IMR-90 (cell line): Measurements from ENCODE around the gene THRAP3. TPM values are rescaled to one million over a fixed set of nuclear protein-coding genes. Genes with fewer than 3 reads are reported as not detected.

Experiments used
- ATAC-seq: fragments of 200-7000 bp; cut with Tn5 transposase; 2 replicates; pipeline ENCODE4 v1.9.1; 2020; ENCODE audit warnings: low read depth, mild to moderate bottlenecking, moderate library complexity
- BruUV-seq: library from RNA; stranded (reverse); fragments of 400-500 nt; replicated peaks from 2 replicates; lab custom pipeline; 2021; lab: Mats Ljungman, UMichigan
- CTCF ChIA-PET: fragments of 300-600 bp; formaldehyde crosslinking; extraction: SDS; loops from one replicate; lab custom pipeline; 2021; ENCODE audit warnings: antibody characterized with exemption; lab: Yijun Ruan, JAX
- POLR2A ChIA-PET: fragments of 300-600 bp; sonication (Branson Sonifier 250); formaldehyde crosslinking; loops from one replicate; lab custom pipeline; 2022; ENCODE audit warnings: antibody characterized with exemption; ENCODE audit not compliant: unreplicated experiment; lab: Charles Lee
- DNase-seq: peaks from one replicate; pipeline ENCODE4 v3.0.0; 2013
- H2AFZ ChIP-seq: replicated peaks from 2 replicates; pipeline ENCODE3; 2013; ENCODE audit warnings: low read length, mild to moderate bottlenecking; ENCODE audit not compliant: poor library complexity
- H2AK5ac ChIP-seq: 2 replicates; pipeline ENCODE4 v1.6.1; 2013; ENCODE audit warnings: low read depth, low read length, inconsistent platforms
- H2AK9ac ChIP-seq: replicated peaks from 2 replicates; pipeline ENCODE3; 2013; ENCODE audit warnings: mild to moderate bottlenecking, low read depth, low read length, moderate library complexity; ENCODE audit not compliant: poor library complexity
- H2BK120ac ChIP-seq: 2 replicates; pipeline ENCODE4 v1.6.1; 2013; ENCODE audit warnings: low read depth, low read length, inconsistent platforms
- H2BK15ac ChIP-seq: 3 replicates; pipeline ENCODE4 v1.6.1; 2013; ENCODE audit warnings: low read depth, low read length, inconsistent platforms
- H2BK20ac ChIP-seq: 2 replicates; pipeline ENCODE4 v1.6.1; 2013; ENCODE audit warnings: low read depth, mild to moderate bottlenecking, inconsistent platforms, low read length, moderate library complexity
- H2BK5ac ChIP-seq: 2 replicates; pipeline ENCODE4 v1.6.1; 2013; ENCODE audit warnings: mild to moderate bottlenecking, low read depth, low read length, inconsistent platforms; ENCODE audit not compliant: poor library complexity, severe bottlenecking
- H3K14ac ChIP-seq: replicated peaks from 2 replicates; pipeline ENCODE4 v1.6.1; 2013; ENCODE audit warnings: low read depth, low read length, inconsistent platforms
- H3K18ac ChIP-seq: 2 replicates; pipeline ENCODE4 v1.6.1; 2013; ENCODE audit warnings: low read depth, low read length, control low read depth
- H3K23ac ChIP-seq: 2 replicates; pipeline ENCODE4 v1.6.1; 2013; ENCODE audit warnings: low read depth, low read length, inconsistent platforms
- H3K27ac ChIP-seq: 2 replicates; pipeline ENCODE4 v1.5.1; 2013; ENCODE audit warnings: mild to moderate bottlenecking, control low read depth, low read length; ENCODE audit not compliant: insufficient read depth
- H3K27me3 ChIP-seq: 2 replicates; pipeline ENCODE4 v1.6.1; 2013; ENCODE audit warnings: low read length; ENCODE audit not compliant: control insufficient read depth, insufficient read depth
- H3K36me3 ChIP-seq: 2 replicates; pipeline ENCODE4 v1.6.1; 2013; ENCODE audit warnings: low read length, mixed read lengths; ENCODE audit not compliant: control insufficient read depth, insufficient read depth
- H3K4ac ChIP-seq: 2 replicates; pipeline ENCODE4 v1.6.1; 2013; ENCODE audit warnings: low read depth, low read length, inconsistent platforms
- H3K4me1 ChIP-seq: 2 replicates; pipeline ENCODE4 v1.6.1; 2013; ENCODE audit warnings: low read length, mixed read lengths; ENCODE audit not compliant: control insufficient read depth, insufficient read depth
- H3K4me2 ChIP-seq: 2 replicates; pipeline ENCODE4 v1.6.1; 2013; ENCODE audit warnings: low read depth, mild to moderate bottlenecking, control low read depth, low read length, moderate library complexity
- H3K4me3 ChIP-seq: 2 replicates; pipeline ENCODE4 v1.5.1; 2013; ENCODE audit warnings: low read depth, mild to moderate bottlenecking, control low read depth, low read length, moderate library complexity; ENCODE audit not compliant: insufficient read depth
- H3K56ac ChIP-seq: 2 replicates; pipeline ENCODE4 v1.6.1; 2013; ENCODE audit warnings: low read length, inconsistent platforms; ENCODE audit not compliant: insufficient read depth; ENCODE audit errors: extremely low read depth
- H3K79me1 ChIP-seq, 2 experiments: 2 replicates each; pipeline ENCODE4 v1.6.1; 2013; ENCODE audit warnings: low read length in 2 of 2, inconsistent platforms in 1 of 2, low read depth in 1 of 2
- H3K9ac ChIP-seq: 2 replicates; pipeline ENCODE4 v1.6.1; 2013; ENCODE audit warnings: low read depth, low read length, control low read depth
- H3K9me1 ChIP-seq: 2 replicates; pipeline ENCODE4 v1.6.1; 2013; ENCODE audit warnings: low read length, inconsistent platforms; ENCODE audit not compliant: insufficient read depth
- H3K9me3 ChIP-seq: 2 replicates; pipeline ENCODE4 v1.6.1; 2013; ENCODE audit warnings: low read length; ENCODE audit not compliant: control insufficient read depth, insufficient read depth
- H4K20me1 ChIP-seq: 2 replicates; pipeline ENCODE4 v1.6.1; 2013; ENCODE audit warnings: low read length, inconsistent platforms; ENCODE audit not compliant: insufficient read depth
- H4K5ac ChIP-seq: 2 replicates; pipeline ENCODE4 v1.6.1; 2013; ENCODE audit warnings: mild to moderate bottlenecking, low read depth, low read length, control low read depth
- H4K8ac ChIP-seq, 2 experiments: 2 replicates each; pipeline ENCODE4 v1.6.1; 2013; ENCODE audit warnings: low read depth in 2 of 2, low read length in 2 of 2, control low read depth in 1 of 2, inconsistent platforms in 1 of 2
- H4K91ac ChIP-seq: 2 replicates; pipeline ENCODE4 v1.6.1; 2013; ENCODE audit warnings: low read depth, low read length, inconsistent platforms; ENCODE audit not compliant: insufficient read depth
- BHLHE40 ChIP-seq: fragments of 150-350 bp; IDR thresholded peaks from 2 replicates; pipeline ENCODE4 v1.6.1; 2016; ENCODE audit warnings: mild to moderate bottlenecking, low read depth, low read length
- CEBPB ChIP-seq: IDR thresholded peaks from 2 replicates; pipeline ENCODE4 v1.6.1; 2012; ENCODE audit warnings: low read depth, low read length, improper control_type of control experiment
- CHD1 ChIP-seq: IDR thresholded peaks from 2 replicates; pipeline ENCODE4 v1.6.1; 2012; ENCODE audit warnings: low read depth, low read length, improper control_type of control experiment
- CTCF ChIP-seq: conservative IDR thresholded peaks from 2 replicates; pipeline ENCODE4 v1.5.1; 2012; ENCODE audit warnings: mild to moderate bottlenecking, low read depth, low read length, improper control_type of control experiment
- MAFK ChIP-seq: IDR thresholded peaks from 2 replicates; pipeline ENCODE4 v1.6.1; 2012; ENCODE audit warnings: low read depth, low read length, improper control_type of control experiment
- MAZ ChIP-seq: IDR thresholded peaks from 2 replicates; pipeline ENCODE4 v1.6.1; 2012; ENCODE audit warnings: low read depth, mild to moderate bottlenecking, low read length, improper control_type of control experiment, moderate library complexity, borderline replicate concordance
- MXI1 ChIP-seq: IDR thresholded peaks from 2 replicates; pipeline ENCODE4 v1.6.1; 2012; ENCODE audit warnings: low read depth, mild to moderate bottlenecking, low read length, moderate library complexity, borderline replicate concordance
- NFE2L2 ChIP-seq: fragments of 150-350 bp; IDR thresholded peaks from 2 replicates; pipeline ENCODE4 v1.6.1; 2016; ENCODE audit warnings: low read depth, mild to moderate bottlenecking, low read length
- POLR2A ChIP-seq: IDR thresholded peaks from 2 replicates; pipeline ENCODE4 v1.6.1; 2012; ENCODE audit warnings: mild to moderate bottlenecking, low read depth, low read length
- RAD21 ChIP-seq: IDR thresholded peaks from 2 replicates; pipeline ENCODE4 v1.6.1; 2012; ENCODE audit warnings: low read length, improper control_type of control experiment
- RCOR1 ChIP-seq: IDR thresholded peaks from 2 replicates; pipeline ENCODE4 v1.6.1; 2012; ENCODE audit warnings: mild to moderate bottlenecking, low read length, improper control_type of control experiment; ENCODE audit not compliant: insufficient replicate concordance
- RFX5 ChIP-seq: IDR thresholded peaks from 2 replicates; pipeline ENCODE4 v1.8.0; 2012; ENCODE audit warnings: low read depth, mild to moderate bottlenecking, low read length, moderate library complexity
- USF2 ChIP-seq: fragments of 150-350 bp; IDR thresholded peaks from 2 replicates; pipeline ENCODE4 v1.6.1; 2017; ENCODE audit warnings: mild to moderate bottlenecking, antibody characterized with exemption, low read length, low read depth
- WGBS, 2 experiments: methylation state at CpG; one replicate each; pipeline versions ENCODE4 v1.1.5 to v1.1.7; 2013; ENCODE audit warnings: missing lambda C conversion rate in 2 of 2; ENCODE audit not compliant: insufficient read length in 1 of 2; ENCODE audit errors: extremely low coverage in 2 of 2; 5-methylcytosine and 5-hydroxymethylcytosine counted together
- dilution Hi-C: fragments of 300-500 bp; cut with HindIII; formaldehyde crosslinking; loops from one replicate; pipeline ENCODE4 v1.14.3; 2018; ENCODE audit warnings: low sequenced_read_pairs; ENCODE audit not compliant: unreplicated experiment
- in situ Hi-C: fragments of 300-500 bp; cut with MboI; formaldehyde crosslinking; loops from 3 replicates; pipeline ENCODE4 v1.14.3; 2019; ENCODE audit warnings: low sequenced_read_pairs, inconsistent platforms, mixed read lengths
- intact Hi-C: fragments of 100-400 bp; cut with micrococcal nuclease; formaldehyde crosslinking; loops from 2 replicates; pipeline ENCODE4 v1.10.0; 2022
- polyA plus RNA-seq, 3 experiments: library from polyadenylated mRNA; depleted of rRNA; stranded (reverse); fragments of >200 nt; gene quantifications; 2 replicates each; pipeline ENCODE4 v1.2.3, GENCODE V29; 2012; ENCODE audit warnings: low replicate concordance in 1 of 3
- total RNA-seq: library from RNA; depleted of rRNA; stranded (reverse); fragments of >200 nt; gene quantifications from 2 replicates; pipeline ENCODE4 v1.2.3, GENCODE V29; 2012

THRAP3 gene
- total and polyA plus RNA-seq, 2 of the 4 experiments (the other 2 are of a cell fraction) = 60.6 to 66.5 TPM

- peak overlapping the region; percentile 66 to 93 for H4K8ac ChIP-seq
- H3K23ac ChIP-seq = peak overlapping the region; percentile 93
- peaks cover 0 to 15% of the 10 kb centered on the region in 2 experiments; a peak in 1 of 4 replicates for H3K79me1 ChIP-seq
- peak overlapping the region; percentile 86; the same call in 1 of the 2 replicates for H2AK5ac ChIP-seq
- H2AK9ac ChIP-seq = peak overlapping the region; percentile 47
- H3K27ac ChIP-seq = peak overlapping the region; percentile 94
- peak overlapping the region; percentile 97 for H4K91ac ChIP-seq
- peak overlapping the region; percentile 68; the same call in 1 of the 2 replicates for H2BK20ac ChIP-seq
- H2BK120ac ChIP-seq = peak overlapping the region; percentile 68
- dilution Hi-C loops (no loop called here), in situ Hi-C loops (no loop called here), intact Hi-C loops (no loop called here)
- peaks cover 8% of the 10 kb centered on the region; the same call in 1 of the 2 replicates for H3K9me1 ChIP-seq
- 97% methylated on average over 6 of the region's 33 CpGs; no CpG with 5 or more reads in 1 of the 2 experiments for WGBS, 2 experiments
- H4K5ac ChIP-seq = peak overlapping the region; percentile 90
- H3K56ac ChIP-seq = peak overlapping the region; percentile 97; the same call in 1 of the 2 replicates
- ChIA-PET POLR2A (no interaction called here), CTCF (interaction anchor here (0.8 to 1.6 kb wide), 2 partner anchors 13 to 63 kb away, joined by 3 to 5 read pairs; no protein-coding TSS in a partner anchor)
- ATAC-seq = no peak
- H3K36me3 ChIP-seq = peaks cover 2% of the 10 kb centered on the region; the same call in 1 of the 2 replicates
- H4K20me1 ChIP-seq = peaks cover 35% of the 10 kb centered on the region
- H3K27me3 ChIP-seq = no peaks in the 10 kb centered on the region
- H2BK5ac ChIP-seq = peak overlapping the region; percentile 94
- no TSS peak for BruUV-seq
- peak overlapping the region; percentile 97 for H3K9ac ChIP-seq
- H2BK15ac ChIP-seq = peak overlapping the region; percentile 53; the same call in 2 of the 3 replicates
- H3K18ac ChIP-seq = peak overlapping the region; percentile 66; the same call in 1 of the 2 replicates
- H3K4ac ChIP-seq = peak overlapping the region; percentile 94
- TF ChIP-seq POLR2A (no peak), CEBPB (no peak), RCOR1 (no peak), CHD1 (no peak), MAZ (no peak), NFE2L2 (no peak), MXI1 (no peak), USF2 (no peak), RFX5 (no peak), CTCF (no peak), RAD21 (no peak), BHLHE40 (no peak), MAFK (no peak)
- H3K4me2 ChIP-seq = peak overlapping the region; percentile 87
- peak overlapping the region; percentile 91 for H2AFZ ChIP-seq
- H3K4me3 ChIP-seq = peak overlapping the region; percentile 62; the same call in 1 of the 2 replicates
- DNase-seq = peak; percentile 22
- peak overlapping the region; percentile 98 for H3K14ac ChIP-seq
- H3K9me3 ChIP-seq = no peaks in the 10 kb centered on the region
- peaks cover 3% of the 10 kb centered on the region for H3K4me1 ChIP-seq
Observed at GRCh38 chr1:36222481-36223380, 1.5 kb upstream of the THRAP3 start.
